ENCODE data around the gene RHBDF1. TPM values are rescaled to one million over a fixed set of nuclear protein-coding genes. Genes with fewer than 3 reads are reported as not detected.

The RHBDF1 gene
- total RNA-seq, 1 experiment from 2014 or later, result 62.9 TPM

DNA sequence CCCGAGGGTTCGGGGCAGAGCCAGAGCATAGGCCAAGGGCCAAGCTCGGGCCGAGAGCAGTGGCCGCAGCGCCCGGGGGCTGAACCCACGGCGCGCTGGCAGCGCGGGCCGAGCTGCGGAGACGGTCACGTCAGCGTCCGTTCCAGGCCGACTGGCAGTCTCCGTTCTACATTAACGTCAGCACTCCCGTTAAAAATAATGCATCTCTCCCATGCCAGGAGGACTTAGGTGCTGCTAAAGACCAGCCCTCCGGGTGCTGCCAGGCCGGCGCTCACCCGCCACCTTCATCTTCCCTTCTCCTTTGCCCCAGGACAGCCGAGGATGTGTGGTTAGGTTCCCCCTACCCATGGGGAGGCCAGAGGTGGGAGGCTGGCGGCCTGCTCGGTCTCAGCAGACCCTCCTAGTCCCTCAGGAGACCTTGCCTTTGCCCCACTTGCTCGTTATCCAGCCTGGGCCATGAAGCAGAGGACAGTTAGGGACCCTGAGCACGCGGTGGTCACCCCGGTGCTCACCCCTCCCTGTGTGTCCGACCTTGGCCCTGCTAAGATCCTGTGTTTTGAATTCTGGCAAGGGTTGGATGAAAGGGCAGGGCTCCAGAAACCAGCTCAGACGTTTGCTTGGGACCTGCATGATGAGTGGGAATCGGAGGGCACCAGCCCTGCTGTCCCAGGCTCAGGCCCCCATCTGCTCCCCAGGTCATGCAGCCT is 6.2 kb upstream of the RHBDF1 start:
- no peaks in the 10 kb centered on the region for H3K27me3 ChIP-seq (ENCODE audit: insufficient read depth, low read depth)
- H3F3A ChIP-seq (ENCODE audit: insufficient read depth, low read depth), result peaks cover 35% of the 10 kb centered on the region; the same call in 1 of the 2 replicates
- no peaks in the 10 kb centered on the region for H3K9me3 ChIP-seq (ENCODE audit: insufficient read depth, low read depth)
- no peaks in the 10 kb centered on the region for H4K20me1 ChIP-seq (ENCODE audit: insufficient read depth)
- TF ChIP-seq EZH2 (IDR thresholded peaks at IDR 0.05; ENCODE audit: low read depth) (no peak), CTCF (conservative IDR thresholded peaks at IDR 0.05) (no peak)
- peak overlapping the region; percentile 97 for H3K4me2 ChIP-seq
- peak overlapping the region; percentile 84 for H3K4me3 ChIP-seq
- H3K4me1 ChIP-seq (replicated peaks; ENCODE audit: insufficient read depth), result peaks cover 25% of the 10 kb centered on the region
- 0 out of 2 replicates have a peak, but pooled peaks cover 3% of the 10 kb centered on the region for H3K79me2 ChIP-seq (ENCODE audit: low read depth)
- H3K27ac ChIP-seq, result no peak overlapping the region
- intact Hi-C loops (cut with micrococcal nuclease; ENCODE audit: unreplicated experiment), result no loop called here
- DNase-seq, result no peak
- peak overlapping the region; percentile 79 for H2AFZ ChIP-seq
- CTCF ChIA-PET, result interaction anchor here (0.6 kb wide), 1 partner anchor 61 kb away, joined by 5 read pairs; no protein-coding TSS in a partner anchor
- H3K36me3 ChIP-seq (ENCODE audit: low read depth), result no peaks in the 10 kb centered on the region
- no peaks in the 10 kb centered on the region for H3K9me2 ChIP-seq (ENCODE audit: insufficient read depth)
- POLR2A ChIA-PET (ENCODE audit: unreplicated experiment), result interaction anchor here (1.0 kb wide), 1 partner anchor 16 kb away, joined by 6 read pairs; no protein-coding TSS in a partner anchor
- TSS peak; percentile 46 for BruUV-seq (replicated peaks)

DNA sequence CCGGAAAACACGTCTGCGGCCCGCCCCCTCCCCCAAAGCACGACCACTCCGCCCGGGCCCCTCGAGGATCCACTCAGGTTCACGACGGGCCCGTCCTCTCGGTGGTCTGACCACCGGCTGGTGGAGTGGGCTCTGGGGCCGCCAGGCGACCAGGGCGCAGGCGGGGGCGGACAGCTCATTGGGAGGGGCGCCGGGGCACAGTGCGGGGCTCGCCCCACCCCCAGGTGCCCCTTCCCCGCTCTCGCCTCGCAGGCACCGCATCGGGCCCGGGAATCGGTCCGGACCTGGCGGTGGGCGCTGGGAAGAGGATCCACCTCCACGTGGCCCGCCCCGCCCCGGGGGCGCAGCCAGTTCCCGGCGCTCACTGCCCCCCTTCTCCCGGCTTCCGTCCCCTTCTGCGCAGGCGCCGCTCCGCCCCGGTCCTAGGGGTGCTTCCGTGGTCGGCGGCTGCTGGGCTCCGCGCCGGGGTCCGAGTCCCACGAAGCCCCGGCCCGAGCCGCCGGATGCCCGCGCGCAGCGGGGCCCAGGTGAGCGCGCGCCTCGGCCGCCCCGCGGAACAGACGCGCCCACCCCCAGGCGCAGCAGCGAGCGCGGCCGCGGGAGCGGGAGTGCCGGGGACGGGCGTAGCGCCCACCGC is 5.5 kb upstream of the RHBDF1 start, which contains the start of gene MPG:
TSS of gene MPG (plus strand) at position 419 of the 637 bp plus-strand sequence. CDS start at position 504, 85 bp downstream.
- peak within 1 kb of the TSS; percentile 79 for H2AFZ ChIP-seq
- H3K79me2 ChIP-seq (ENCODE audit: low read depth), result 0 out of 2 replicates have a peak, but pooled peaks cover 3% of the 10 kb centered on the region
- H4K20me1 ChIP-seq (ENCODE audit: insufficient read depth), result no peaks in the 10 kb centered on the region
- H3K4me3 ChIP-seq, result peak within 1 kb of the TSS; percentile 84
- H3K9me2 ChIP-seq (ENCODE audit: insufficient read depth), result no peaks in the 10 kb centered on the region
- intact Hi-C loops (cut with micrococcal nuclease; ENCODE audit: unreplicated experiment), result no loop called here
- peak within 1 kb of the TSS; percentile 2; the same call in 1 of the 2 replicates for H3K27ac ChIP-seq
- H3K4me1 ChIP-seq (replicated peaks; ENCODE audit: insufficient read depth), result peaks cover 31% of the 10 kb centered on the region
- no peaks in the 10 kb centered on the region for H3K9me3 ChIP-seq (ENCODE audit: insufficient read depth, low read depth)
- CTCF ChIA-PET, result interaction anchor here (0.7 kb wide), 1 partner anchor 12 kb away, joined by 3 read pairs; no protein-coding TSS in a partner anchor
- peaks cover 39% of the 10 kb centered on the region; the same call in 1 of the 2 replicates for H3F3A ChIP-seq (ENCODE audit: insufficient read depth, low read depth)
- peak; percentile 51 to 90 for DNase-seq
- H3K4me2 ChIP-seq, result peak within 1 kb of the TSS; percentile 97
- no TSS peak for BruUV-seq (replicated peaks)
- POLR2A ChIA-PET (ENCODE audit: unreplicated experiment), result no interaction called here
- TF ChIP-seq CTCF (conservative IDR thresholded peaks at IDR 0.05) (no peak), EZH2 (IDR thresholded peaks at IDR 0.05; ENCODE audit: low read depth) (no peak)
- no peaks in the 10 kb centered on the region for H3K27me3 ChIP-seq (ENCODE audit: insufficient read depth, low read depth)
- H3K36me3 ChIP-seq (ENCODE audit: low read depth), result no peaks in the 10 kb centered on the region

- Histone ChIP-seq H3K27me3 (ENCODE audit: insufficient read depth, low read depth) (no peaks in the 10 kb centered on the region), H3K4me1 (replicated peaks; ENCODE audit: insufficient read depth) (peaks cover 35% of the 10 kb centered on the region), H3K9me3 (ENCODE audit: insufficient read depth, low read depth) (no peaks in the 10 kb centered on the region), H3K27ac (peak overlapping the region; percentile 2; the same call in 1 of the 2 replicates), H3K36me3 (ENCODE audit: low read depth) (no peaks in the 10 kb centered on the region), H3K9me2 (ENCODE audit: insufficient read depth) (no peaks in the 10 kb centered on the region), H3K4me3 (peak overlapping the region; percentile 84), H2AFZ (peak overlapping the region; percentile 79), H3F3A (ENCODE audit: insufficient read depth, low read depth) (peaks cover 39% of the 10 kb centered on the region; the same call in 1 of the 2 replicates), H4K20me1 (ENCODE audit: insufficient read depth) (no peaks in the 10 kb centered on the region), H3K4me2 (peak overlapping the region; percentile 97), H3K79me2 (ENCODE audit: low read depth) (0 out of 2 replicates have a peak, but pooled peaks cover 3% of the 10 kb centered on the region)
- no TSS peak for BruUV-seq (replicated peaks)
- POLR2A ChIA-PET (ENCODE audit: unreplicated experiment), result no interaction called here
- intact Hi-C loops (cut with micrococcal nuclease; ENCODE audit: unreplicated experiment), result no loop called here
- TF ChIP-seq CTCF (conservative IDR thresholded peaks at IDR 0.05) (no peak), EZH2 (IDR thresholded peaks at IDR 0.05; ENCODE audit: low read depth) (no peak)
- CTCF ChIA-PET, result interaction anchor here (0.7 kb wide), 2 partner anchors 11 kb away, joined by 3 to 4 read pairs; no protein-coding TSS in a partner anchor
- peak; percentile 38 to 61 for DNase-seq
Observed at GRCh38 chr16:77273-77806, 4.9 kb upstream of the RHBDF1 start.

Data from PC-9 (cell line).